HG03025 (cell line): ENCODE measurements around the gene SMYD3.

Experiments used
- ATAC-seq: cut with Tn5 transposase; IDR thresholded peaks from one replicate; pipeline ENCODE4 v1.9.1; 2021; ENCODE audit warnings: mild to moderate bottlenecking, moderate library complexity; ENCODE audit not compliant: unreplicated experiment, low FRiP score

Gene SMYD3

DNA sequence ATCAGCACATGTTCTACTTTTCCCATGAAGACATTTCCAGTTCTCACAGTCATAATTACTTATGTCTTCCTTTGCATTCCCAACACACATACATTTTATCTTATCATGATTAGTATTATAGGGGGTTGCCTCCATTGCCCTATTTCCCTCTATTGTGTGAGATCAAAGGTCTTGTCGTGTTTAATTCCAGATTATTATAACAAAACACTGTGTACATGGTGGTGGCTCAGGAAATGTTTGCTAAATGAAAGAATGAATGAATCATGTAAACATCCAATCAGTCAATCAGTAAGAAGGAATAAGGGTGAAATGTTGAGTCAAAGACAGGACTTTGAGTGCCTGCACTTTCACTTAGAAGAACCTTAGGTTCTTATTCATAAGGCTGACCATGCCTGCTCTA is 376.0 kb downstream of the SMYD3 start:
- no peak for ATAC-seq

DNA sequence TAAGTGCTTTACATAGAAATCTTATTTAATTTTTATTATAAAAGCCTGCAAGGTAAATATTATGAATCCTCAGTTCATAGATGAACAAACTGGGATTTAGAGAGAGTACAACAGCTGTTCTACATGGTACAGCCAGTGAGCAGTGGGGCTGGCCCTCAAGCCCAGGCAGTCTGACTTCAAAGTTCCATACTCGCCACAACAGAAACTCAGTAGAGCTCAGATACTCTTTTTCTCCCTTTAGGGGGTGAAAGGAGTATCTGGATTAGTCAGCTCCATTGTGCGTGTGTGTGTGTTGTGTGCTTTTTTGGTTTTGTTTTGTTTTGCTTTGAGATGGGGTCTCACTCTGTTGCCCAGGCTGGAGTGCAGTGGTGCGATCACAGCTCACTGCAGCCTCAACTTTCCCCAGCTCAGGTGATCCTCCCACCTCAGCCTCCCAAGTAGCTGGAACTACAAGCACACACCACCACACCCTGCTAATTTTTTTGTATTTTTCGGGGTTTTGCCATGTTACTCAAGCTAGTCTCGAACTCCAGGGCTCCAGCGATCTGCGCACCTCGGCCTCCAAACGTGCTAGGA is 378.5 kb downstream of the SMYD3 start:
- ATAC-seq, result no peak

GRCh38 chr1:246126580-246126979 is 380.5 kb downstream of the SMYD3 start:
- ATAC-seq, result no peak

GRCh38 chr1:246122071-246122470 is 385.0 kb downstream of the SMYD3 start:
- no peak for ATAC-seq

DNA sequence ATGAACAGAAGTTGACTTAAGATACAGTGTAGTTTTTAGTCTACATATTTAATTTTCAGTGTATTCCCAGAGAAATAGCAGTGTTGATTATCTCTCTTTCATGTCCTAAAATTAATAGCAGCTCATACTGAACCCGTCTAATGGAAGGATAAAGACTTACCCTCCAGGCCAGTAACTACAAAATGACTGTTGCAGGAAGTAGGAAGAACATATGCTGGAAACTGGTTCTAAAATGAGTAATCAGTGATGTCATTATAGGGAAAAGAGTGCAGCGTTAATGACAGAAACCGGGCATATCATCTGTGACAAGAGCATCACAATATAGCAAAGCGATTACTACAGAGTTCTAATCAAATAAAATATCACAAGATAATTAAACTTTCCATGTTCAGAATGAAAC is 385.5 kb downstream of the SMYD3 start:
- no peak for ATAC-seq

GRCh38 chr1:246117066-246117791 is 389.9 kb downstream of the SMYD3 start:
- peak; percentile 89 for ATAC-seq

- no peak for ATAC-seq
Measured at GRCh38 chr1:246114369-246114768, 392.7 kb downstream of the SMYD3 start.

- no peak for ATAC-seq
Measured at GRCh38 chr1:246113555-246114095, 393.5 kb downstream of the SMYD3 start.

GRCh38 chr1:246111570-246111969 is 395.5 kb downstream of the SMYD3 start:
- ATAC-seq, result no peak

- no peak for ATAC-seq
Measured at GRCh38 chr1:246110343-246111219, 396.5 kb downstream of the SMYD3 start.

DNA sequence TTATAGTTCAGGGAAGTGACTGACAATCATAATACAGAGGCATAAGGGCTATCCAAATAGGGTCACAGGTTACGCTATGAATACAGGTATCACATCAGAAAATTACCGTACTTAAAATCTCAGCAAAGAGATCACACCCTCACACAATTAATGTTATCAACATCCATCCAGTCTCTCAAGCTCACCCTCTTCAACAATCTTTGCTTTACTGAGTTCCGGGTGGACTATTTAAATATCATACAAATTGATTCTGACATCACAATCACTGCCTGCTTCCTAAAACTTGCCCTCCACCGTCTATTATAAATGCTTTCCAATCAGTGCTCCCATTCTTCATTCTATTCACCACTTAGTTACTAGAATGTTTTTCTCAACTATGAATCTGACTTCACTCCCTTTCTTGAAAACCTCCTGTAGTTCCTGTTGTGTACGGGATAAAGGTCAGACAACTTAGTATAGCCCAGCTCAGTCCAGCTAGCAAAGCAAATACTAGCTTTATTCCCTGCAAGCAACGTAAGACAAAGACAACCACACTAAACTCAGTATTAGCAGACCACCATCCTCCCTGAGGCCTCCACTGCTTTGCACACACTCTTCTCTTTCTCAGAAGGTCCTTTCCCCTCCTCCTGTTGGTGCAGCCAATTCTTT is 398.7 kb downstream of the SMYD3 start:
- no peak for ATAC-seq

- no peak for ATAC-seq
Measured at GRCh38 chr1:246107516-246108277, 399.4 kb downstream of the SMYD3 start.

GRCh38 chr1:246106342-246106763 is 400.7 kb downstream of the SMYD3 start:
- no peak for ATAC-seq

DNA sequence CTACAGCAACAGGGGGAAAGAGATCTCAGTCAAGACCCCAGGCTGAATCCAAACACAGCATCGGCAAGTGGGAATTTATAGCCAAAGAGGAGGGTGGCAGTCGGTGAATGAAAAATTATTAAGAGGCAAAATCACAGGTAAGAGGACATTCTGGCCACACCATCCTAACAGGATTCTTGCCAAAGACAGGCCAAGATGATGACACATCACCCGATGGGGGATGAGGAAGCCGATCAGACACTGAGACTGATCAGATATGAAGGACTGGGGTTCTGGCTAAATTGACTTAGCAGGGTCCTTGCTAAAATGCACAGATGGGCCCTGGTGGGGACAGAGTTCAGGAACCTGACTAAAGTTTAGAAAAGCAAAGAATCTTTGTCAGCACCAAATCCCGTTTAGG is 402.2 kb downstream of the SMYD3 start:
- no peak for ATAC-seq

DNA sequence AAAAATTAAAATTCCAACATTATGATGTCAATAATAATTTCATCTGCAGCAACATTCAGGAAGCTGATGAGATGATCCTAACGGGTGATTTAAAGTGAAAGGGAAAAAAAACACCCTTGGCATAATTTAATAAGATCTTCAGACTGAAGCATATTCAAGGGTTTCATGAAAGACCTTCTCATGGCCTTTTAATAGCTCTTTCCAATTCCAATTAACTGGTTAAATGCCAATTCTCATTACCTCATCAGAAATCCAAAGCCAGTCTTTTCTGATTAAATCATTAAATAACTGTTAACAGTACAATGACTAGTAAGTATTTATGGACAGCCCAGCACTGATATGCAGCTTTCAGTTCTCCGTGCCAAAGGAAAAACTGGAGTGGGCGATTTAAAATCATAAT is 407.5 kb downstream of the SMYD3 start:
- ATAC-seq, result no peak

DNA sequence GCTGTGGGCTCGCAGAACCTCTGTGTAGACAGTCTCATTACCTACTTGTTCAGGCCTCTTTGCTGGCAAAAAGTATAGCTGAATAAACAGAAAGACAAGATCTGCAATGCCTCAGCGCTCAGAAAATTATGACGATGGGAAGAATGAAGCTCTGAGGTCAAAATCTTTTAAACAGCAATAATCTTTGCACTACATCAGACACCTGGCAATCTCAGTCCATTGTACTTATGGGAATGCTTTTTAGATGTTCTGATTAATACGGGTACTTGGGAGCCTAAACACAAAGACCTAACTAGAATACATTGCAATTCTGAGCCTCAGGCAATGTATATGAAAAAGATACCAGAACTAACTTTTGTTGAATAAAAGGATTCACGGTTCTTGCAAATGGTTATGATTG is 410.7 kb downstream of the SMYD3 start:
- no peak for ATAC-seq

DNA sequence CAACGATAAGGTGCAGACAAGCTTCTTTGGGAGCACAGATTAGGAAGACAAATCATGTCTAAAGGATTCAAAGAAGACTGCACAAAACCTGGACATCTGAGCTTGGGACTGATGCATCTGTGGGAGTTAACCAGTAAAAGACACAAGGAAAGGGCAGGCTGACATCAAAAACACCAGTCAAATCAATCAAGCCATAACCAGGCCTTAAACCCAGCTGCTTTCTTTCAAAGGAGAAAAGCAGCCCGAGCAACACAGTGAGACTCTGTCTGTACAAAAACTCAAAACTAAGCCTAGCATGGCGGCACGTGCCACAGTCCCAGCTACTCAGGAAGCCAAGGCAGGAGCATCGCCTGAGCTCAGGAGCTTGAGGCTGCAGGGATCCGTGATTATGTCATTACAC is 411.6 kb downstream of the SMYD3 start:
- ATAC-seq, result no peak

GRCh38 chr1:246093230-246093629 is 413.8 kb downstream of the SMYD3 start:
- ATAC-seq, result no peak

GRCh38 chr1:246092136-246092535 is 414.9 kb downstream of the SMYD3 start:
- ATAC-seq, result no peak

DNA sequence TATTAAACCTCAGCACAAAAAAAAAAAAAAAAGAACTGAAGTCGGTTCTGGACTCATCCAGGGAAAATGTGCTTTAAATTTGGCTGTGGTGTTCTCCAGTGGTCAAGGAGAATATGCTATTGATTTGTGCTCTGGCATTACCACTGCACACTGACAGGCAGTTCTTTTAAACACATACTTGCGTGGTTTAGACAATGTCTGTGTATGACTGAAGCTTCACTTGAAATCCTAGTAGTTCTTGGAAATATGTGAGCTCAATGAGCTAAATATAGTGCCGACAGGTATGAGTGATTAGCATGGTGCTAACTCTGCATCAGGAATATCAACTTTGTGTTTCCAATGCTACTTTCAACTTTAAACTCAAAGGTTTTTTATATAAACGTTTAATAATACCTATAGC is 415.6 kb downstream of the SMYD3 start:
- no peak for ATAC-seq
